GM12878 (cell line): ENCODE data around the gene BFSP2. TPM values are rescaled to one million over a fixed set of nuclear protein-coding genes. Genes with fewer than 3 reads are reported as not detected.

ENCODE experiments used
- ATAC-seq: fragments of 200-7000 bp; cut with Tn5 transposase; 3 replicates; pipeline ENCODE4 v1.9.1; 2020; ENCODE audit warnings: mild to moderate bottlenecking, moderate library complexity
- BruUV-seq: library from RNA; stranded (reverse); fragments of 400-500 nt; replicated peaks from 2 replicates; lab custom pipeline; 2021; lab: Mats Ljungman, UMichigan
- CTCF ChIA-PET: fragments of 300-600 bp; sonication (Branson Sonifier 250); formaldehyde crosslinking; extraction: SDS; loops from one replicate; lab custom pipeline; 2021; ENCODE audit warnings: inconsistent platforms; lab: Yijun Ruan, JAX
- POLR2A ChIA-PET: fragments of 350-600 bp; formaldehyde crosslinking; extraction: SDS; loops from one replicate; lab custom pipeline; 2021; ENCODE audit warnings: inconsistent platforms; lab: Charles Lee
- RAD21 ChIA-PET: fragments of 300-600 bp; sonication (Branson Sonifier 250); formaldehyde crosslinking; loops from one replicate; lab custom pipeline; 2023; ENCODE audit warnings: antibody characterized with exemption; ENCODE audit not compliant: unreplicated experiment; lab: Charles Lee
- SMC1A ChIA-PET: fragments of 300-600 bp; sonication (Branson Sonifier 250); formaldehyde crosslinking; loops from one replicate; lab custom pipeline; 2023; ENCODE audit not compliant: unreplicated experiment, uncharacterized antibody; lab: Charles Lee
- DNase-seq: peaks from one replicate; pipeline ENCODE4 v3.0.0-alpha.2; 2011; ENCODE audit warnings: low read depth, low spot score
- FAIRE-seq: peaks from 3 replicates; lab custom pipeline; 2011; peaks lifted over from hg19 to GRCh38; lab: Jason Lieb, UNC
- H2AFZ ChIP-seq: 2 replicates; pipeline ENCODE4 v1.6.0; 2011; ENCODE audit warnings: low read depth, low read length, control low read depth; ENCODE audit not compliant: control insufficient read depth
- H3K27ac ChIP-seq: 2 replicates; pipeline ENCODE4 v1.5.1; 2011; ENCODE audit warnings: control low read depth; ENCODE audit not compliant: control insufficient read depth, insufficient read depth
- H3K27me3 ChIP-seq, 2 experiments: replicated peaks in 1 of 2; 2 replicates each; pipeline versions ENCODE4 v1.6.0 to v1.6.1; 2011; ENCODE audit warnings: low read length in 1 of 2; ENCODE audit not compliant: control insufficient read depth in 2 of 2, insufficient read depth in 2 of 2
- H3K36me3 ChIP-seq, 2 experiments: 2 replicates each; pipeline ENCODE4 v1.5.1; 2011; ENCODE audit warnings: low read length in 1 of 2; ENCODE audit not compliant: control insufficient read depth in 2 of 2, insufficient read depth in 2 of 2
- H3K4me1 ChIP-seq: 2 replicates; pipeline ENCODE4 v1.6.1; 2011; ENCODE audit warnings: mild to moderate bottlenecking, low read length, moderate library complexity, mixed read lengths; ENCODE audit not compliant: control insufficient read depth, insufficient read depth
- H3K4me2 ChIP-seq: 2 replicates; pipeline ENCODE4 v1.6.0; 2011; ENCODE audit warnings: control low read depth; ENCODE audit not compliant: control insufficient read depth, insufficient read depth
- H3K4me3 ChIP-seq: fragments of 200-600 bp; sonication (generic); 2 replicates; pipeline ENCODE4 v1.5.1; 2016
- H3K79me2 ChIP-seq: 2 replicates; pipeline ENCODE4 v1.6.0; 2011; ENCODE audit warnings: low read length; ENCODE audit not compliant: control insufficient read depth, insufficient read depth
- H3K9ac ChIP-seq: 2 replicates; pipeline ENCODE4 v1.8.0; 2011; ENCODE audit warnings: low read length, control low read depth, mixed read lengths; ENCODE audit not compliant: control insufficient read depth, insufficient read depth
- H3K9me3 ChIP-seq: replicated peaks from 3 replicates; pipeline ENCODE4 v1.5.1; 2011; ENCODE audit warnings: mild to moderate bottlenecking, low read length; ENCODE audit not compliant: control insufficient read depth, insufficient read depth
- H4K20me1 ChIP-seq: 2 replicates; pipeline ENCODE4 v1.6.0; 2011; ENCODE audit not compliant: control insufficient read depth, insufficient read depth
- BACH1 ChIP-seq: fragments of 450-650 bp; IDR thresholded peaks from 2 replicates; pipeline ENCODE4 v1.6.1; 2017; ENCODE audit warnings: mild to moderate bottlenecking, borderline replicate concordance
- BCL11A ChIP-seq: IDR thresholded peaks from 2 replicates; pipeline ENCODE4 v1.6.1; 2011; ENCODE audit warnings: low read depth, low read length
- CBFB ChIP-seq: IDR thresholded peaks from 2 replicates; pipeline ENCODE4 v1.6.1; 2016; ENCODE audit warnings: antibody characterized with exemption, low read depth
- CHD1 ChIP-seq: IDR thresholded peaks from 2 replicates; pipeline ENCODE4 v1.6.1; 2012; ENCODE audit warnings: low read depth, low read length, improper control_type of control experiment
- CTCF ChIP-seq, 3 experiments: IDR thresholded peaks in 2 of 3; conservative IDR thresholded peaks in 1 of 3; 2 replicates each; pipeline ENCODE4 v1.5.1; 2011; ENCODE audit warnings: low read depth in 3 of 3, low read length in 3 of 3, mild to moderate bottlenecking in 3 of 3, control low read depth in 2 of 3, moderate library complexity in 2 of 3, inconsistent platforms in 1 of 3, mixed read lengths in 1 of 3; ENCODE audit not compliant: control insufficient read depth in 2 of 3, insufficient read depth in 1 of 3; ENCODE audit errors: extremely low read depth in 1 of 3
- E2F8 ChIP-seq: fragments of 450-650 bp; IDR thresholded peaks from 2 replicates; pipeline ENCODE4 v1.6.1; 2018; ENCODE audit warnings: mild to moderate bottlenecking, low read depth, moderate library complexity; ENCODE audit not compliant: partially characterized antibody
- EGR1 ChIP-seq, 2 experiments: IDR thresholded peaks; 1 replicate in 1 of 2; 2 replicates in 1 of 2; pipeline ENCODE4 v1.6.1; 2011 to 2012; ENCODE audit warnings: low read depth in 2 of 2, low read length in 2 of 2, borderline replicate concordance in 1 of 2, mild to moderate bottlenecking in 1 of 2, moderate library complexity in 1 of 2
- FOXK2 ChIP-seq: fragments of 450-650 bp; IDR thresholded peaks from 2 replicates; pipeline ENCODE4 v1.6.1; 2017; ENCODE audit warnings: mild to moderate bottlenecking, moderate library complexity
- HDAC2 ChIP-seq: fragments of 200-600 bp; sonication (generic); IDR thresholded peaks from 2 replicates; pipeline ENCODE4 v1.6.1; 2017
- JUND ChIP-seq: IDR thresholded peaks from 2 replicates; pipeline ENCODE4 v1.6.1; 2012; ENCODE audit warnings: low read depth, mild to moderate bottlenecking, low read length, improper control_type of control experiment, moderate library complexity
- KDM1A ChIP-seq: fragments of 200-600 bp; sonication (generic); IDR thresholded peaks from 2 replicates; pipeline ENCODE4 v1.6.1; 2016; ENCODE audit warnings: borderline replicate concordance
- MTA2 ChIP-seq: fragments of 450-650 bp; IDR thresholded peaks from 2 replicates; pipeline ENCODE4 v1.6.1; 2016; ENCODE audit warnings: low read depth, mild to moderate bottlenecking, moderate library complexity
- NFYA ChIP-seq: IDR thresholded peaks from 2 replicates; pipeline ENCODE4 v1.6.1; 2011; ENCODE audit warnings: low read depth, mild to moderate bottlenecking, low read length, improper control_type of control experiment, borderline replicate concordance
- POLR2A ChIP-seq: IDR thresholded peaks from 2 replicates; pipeline ENCODE4 v1.6.1; 2011; ENCODE audit warnings: low read depth, mild to moderate bottlenecking, low read length
- RAD51 ChIP-seq: fragments of 450-650 bp; IDR thresholded peaks from 2 replicates; pipeline ENCODE4 v1.6.1; 2016; ENCODE audit warnings: moderate library complexity, mild to moderate bottlenecking, inconsistent platforms
- SIN3A ChIP-seq: IDR thresholded peaks from 2 replicates; pipeline ENCODE4 v1.6.1; 2012; ENCODE audit warnings: low read depth, low read length, improper control_type of control experiment
- SMAD5 ChIP-seq: IDR thresholded peaks from 2 replicates; pipeline ENCODE4 v1.6.1; 2016; ENCODE audit warnings: antibody characterized with exemption, low read depth
- YY1 ChIP-seq: IDR thresholded peaks from 2 replicates; pipeline ENCODE4 v1.6.1; 2011; ENCODE audit warnings: low read depth, mild to moderate bottlenecking, low read length
- ZNF217 ChIP-seq: fragments of 450-650 bp; IDR thresholded peaks from 2 replicates; pipeline ENCODE4 v1.6.1; 2017; ENCODE audit warnings: antibody characterized with exemption, mild to moderate bottlenecking
- WGBS: methylation state at CpG from one replicate; pipeline ENCODE4 v1.1.6; 2016; ENCODE audit warnings: low lambda C conversion rate; ENCODE audit not compliant: insufficient replicate concordance, insufficient coverage; ENCODE audit errors: missing lambda C conversion rate; 5-methylcytosine and 5-hydroxymethylcytosine counted together
- in situ Hi-C: fragments of 300-500 bp; cut with MboI; formaldehyde crosslinking; loops from 9 replicates; pipeline ENCODE4 v1.14.3; 2018; ENCODE audit warnings: mixed read lengths
- intact Hi-C: fragments of 100-400 bp; cut with micrococcal nuclease; formaldehyde crosslinking; loops from one replicate; pipeline ENCODE4 v1.14.2; 2022; ENCODE audit not compliant: unreplicated experiment
- polyA plus RNA-seq, 11 experiments: library from polyadenylated mRNA; depleted of rRNA in 4 of 11; unstranded in 6 of 11; stranded (reverse) in 5 of 11; fragments of >200 nt; fragmentation: Nextera tagmentation in 4 of 11; fragmentation: Illumina TruSeq in 1 of 11; extraction: Ambion mirVana in 4 of 11; extraction: Trizol in 1 of 11; gene quantifications; 1 replicate in 1 of 11; 2 replicates in 10 of 11; pipeline versions ENCODE4 v1.2.1 to v1.2.3, GENCODE V29; 2011 to 2016; ENCODE audit warnings: inconsistent platforms in 2 of 11, missing spikeins in 2 of 11, low read depth in 1 of 11
- total RNA-seq, 4 experiments: library from RNA; depleted of rRNA in 3 of 4; stranded (reverse); fragments of >200 nt in 3 of 4; fragmentation: Illumina TruSeq in 1 of 4; extraction: Trizol in 1 of 4; gene quantifications; 2 replicates each; pipeline versions ENCODE4 v1.2.1 to v1.2.3, GENCODE V29; 2013 to 2021

Gene BFSP2
- total and polyA plus RNA-seq, 10 of the 15 experiments (the other 5 are each of a cell fraction or from before 2014, with no cell fraction given) = 1.5 to 20.4 (median 7.3) TPM

- ChIA-PET POLR2A (interaction anchor here (0.7 to 1.6 kb wide), 2 partner anchors 15 to 120 kb away, joined by 3 to 5 read pairs; no protein-coding TSS in a partner anchor), SMC1A (interaction anchor here (0.8 to 20.4 kb wide), 7 partner anchors 9 to 211 kb away, joined by 3 to 380 read pairs (median 5); partner anchors contain the start of gene CDV3), RAD21 (interaction anchor here (0.8 to 1.3 kb wide), 4 partner anchors 12 to 29 kb away, joined by 3 read pairs; no protein-coding TSS in a partner anchor), CTCF (interaction anchor here (0.7 to 12.3 kb wide), 6 partner anchors 13 to 126 kb away, joined by 3 to 114 read pairs (median 3); no protein-coding TSS in a partner anchor)
- peaks cover 27% of the 10 kb centered on the region for H3K4me1 ChIP-seq
- intact Hi-C loops (no loop called here), in situ Hi-C loops (loop anchor here (25.0 kb wide), 1 partner anchor 1035 kb away; the partner anchor contains the start of genes ANAPC13 and CEP63)
- H4K20me1 ChIP-seq = no peaks in the 10 kb centered on the region
- no peaks in the 10 kb centered on the region for H3K79me2 ChIP-seq
- WGBS = 93% methylated on average over 5 of the region's 5 CpGs
- no peaks in the 10 kb centered on the region for H3K27me3 ChIP-seq
- no peak for TF ChIP-seq BCL11A
- no peak for TF ChIP-seq SIN3A
- no peak for TF ChIP-seq HDAC2
- TF ChIP-seq YY1 = no peak
- TF ChIP-seq CHD1 = no peak
- TF ChIP-seq POLR2A = no peak
- no peak for TF ChIP-seq SMAD5
- no peak for TF ChIP-seq FOXK2
- TF ChIP-seq JUND = no peak
- no peak for TF ChIP-seq CBFB
- no peak for TF ChIP-seq MTA2
- no peak for TF ChIP-seq E2F8
- no peak for TF ChIP-seq BACH1
- no peak for TF ChIP-seq CTCF (IDR thresholded peaks at IDR 0.05 in 2 of 3, conservative IDR thresholded peaks at IDR 0.05 in 1 of 3; ENCODE audit: control insufficient read depth in 2 of 3, extremely low read depth in 1 of 3, insufficient read depth in 1 of 3, low read depth in 3 of 3, low read length in 3 of 3)
- no peak for TF ChIP-seq NFYA
- TF ChIP-seq EGR1 (IDR thresholded peaks at IDR 0.05; ENCODE audit: borderline replicate concordance in 1 of 2, low read depth in 2 of 2, low read length in 2 of 2) = no peak
- TF ChIP-seq RAD51 = no peak
- no peak for TF ChIP-seq KDM1A
- no peak for TF ChIP-seq ZNF217
- no peak overlapping the region for H3K9ac ChIP-seq
- ATAC-seq (no peak), DNase-seq (no peak), FAIRE-seq (no peak)
- no peak overlapping the region for H3K27ac ChIP-seq
- no peaks in the 10 kb centered on the region for H3K36me3 ChIP-seq
- H2AFZ ChIP-seq = no peak overlapping the region
- H3K9me3 ChIP-seq = no peaks in the 10 kb centered on the region
- H3K4me2 ChIP-seq = no peak overlapping the region
- H3K4me3 ChIP-seq = no peak overlapping the region
- BruUV-seq = no TSS peak
Measured at GRCh38 chr3:133452641-133453319, 52.9 kb downstream of the BFSP2 start.
